ENCODE results near the gene DNAJC8. TPM values are rescaled to one million over a fixed set of nuclear protein-coding genes. Genes with fewer than 3 reads are reported as not detected.

Gene DNAJC8
- total RNA-seq, 4 donors from 2014 or later, result 60.9 to 83.0 (median 73.0) TPM

- H3K4me1 ChIP-seq, result no peaks in the 10 kb centered on the region
- intact Hi-C loops (cut with DNase I), result no loop called here
- peaks cover 62 to 77% (median 68%) of the 10 kb centered on the region in 4 donors for H3K36me3 ChIP-seq
- no peaks in the 10 kb centered on the region for H3K27me3 ChIP-seq
- no peaks in the 10 kb centered on the region for H3K9me3 ChIP-seq
- no peak overlapping the region for H3K27ac ChIP-seq (replicated peaks in 1 of 4)
- TF ChIP-seq POLR2A (IDR thresholded peaks at IDR 0.05; ENCODE audit: low read depth) (no peak), CTCF (IDR thresholded peaks at IDR 0.05) (no peak), EP300 (IDR thresholded peaks at IDR 0.05) (no peak)
- WGBS, result 82% methylated on average over 8 of the region's 8 CpGs
- no peak for DNase-seq (ENCODE audit: extremely low spot score)
- H3K4me3 ChIP-seq, result no peak overlapping the region
These were observed 33.2 kb downstream of the DNAJC8 start for GRCh38 chr1:28199328-28200233.

GRCh38 chr1:28197682-28198415, 35.0 kb downstream of the DNAJC8 start:
- 90% methylated on average over 11 of the region's 12 CpGs for WGBS
- TF ChIP-seq EP300 (IDR thresholded peaks at IDR 0.05) (no peak), CTCF (IDR thresholded peaks at IDR 0.05) (no peak), POLR2A (IDR thresholded peaks at IDR 0.05; ENCODE audit: low read depth) (no peak), POLR2AphosphoS5 (IDR thresholded peaks at IDR 0.05) (no peak)
- DNase-seq (ENCODE audit: extremely low spot score), result no peak
- intact Hi-C loops (cut with DNase I), result no loop called here
- H3K27ac ChIP-seq (replicated peaks in 1 of 4), result no peak overlapping the region
- H3K27me3 ChIP-seq, result no peaks in the 10 kb centered on the region
- H3K4me3 ChIP-seq, result no peak overlapping the region
- H3K36me3 ChIP-seq, result peaks cover 45 to 65% (median 50%) of the 10 kb centered on the region in 4 donors
- H3K4me1 ChIP-seq, result no peaks in the 10 kb centered on the region
- no peaks in the 10 kb centered on the region for H3K9me3 ChIP-seq

GRCh38 chr1:28196330-28196729, 36.5 kb downstream of the DNAJC8 start:
- Histone ChIP-seq H3K9me3 (no peaks in the 10 kb centered on the region), H3K4me3 (no peak overlapping the region), H3K27ac (replicated peaks in 1 of 4) (no peak overlapping the region), H3K36me3 (peaks cover 33 to 50% (median 36%) of the 10 kb centered on the region in 4 donors), H3K4me1 (no peaks in the 10 kb centered on the region), H3K27me3 (no peaks in the 10 kb centered on the region)
- TF ChIP-seq EP300 (IDR thresholded peaks at IDR 0.05), result no peak
- no peak for TF ChIP-seq POLR2A (IDR thresholded peaks at IDR 0.05; ENCODE audit: low read depth)
- no peak for TF ChIP-seq POLR2AphosphoS5 (IDR thresholded peaks at IDR 0.05)
- no peak for TF ChIP-seq CTCF (IDR thresholded peaks at IDR 0.05)
- no peak for DNase-seq (ENCODE audit: extremely low spot score)
- WGBS, result 83% methylated on average over 3 of the region's 3 CpGs
- intact Hi-C loops (cut with DNase I), result no loop called here

- Histone ChIP-seq H3K36me3 (peaks cover 28 to 45% (median 30%) of the 10 kb centered on the region in 4 donors), H3K27me3 (no peaks in the 10 kb centered on the region), H3K27ac (replicated peaks in 1 of 4) (no peak overlapping the region), H3K9me3 (no peaks in the 10 kb centered on the region), H3K4me1 (peaks cover 0 to 3% (median 0%) of the 10 kb centered on the region in 4 donors), H3K4me3 (no peak overlapping the region)
- DNase-seq (ENCODE audit: extremely low spot score), result no peak
- TF ChIP-seq POLR2AphosphoS5 (IDR thresholded peaks at IDR 0.05), result no peak
- TF ChIP-seq POLR2A (IDR thresholded peaks at IDR 0.05; ENCODE audit: low read depth), result no peak
- TF ChIP-seq EP300 (IDR thresholded peaks at IDR 0.05), result no peak
- no peak for TF ChIP-seq CTCF (IDR thresholded peaks at IDR 0.05)
- intact Hi-C loops (cut with DNase I), result no loop called here
- 95% methylated on average over 1 of the region's 1 CpG for WGBS
These were observed 37.0 kb downstream of the DNAJC8 start for GRCh38 chr1:28195780-28196179.

Data from esophagus muscularis mucosa (tissue), 4 donors.